ENCODE data around the gene PRPF19.
A peak's percentile ranks its signal among the peaks of the same experiment; 100 is the strongest.

PRPF19 gene

DNA sequence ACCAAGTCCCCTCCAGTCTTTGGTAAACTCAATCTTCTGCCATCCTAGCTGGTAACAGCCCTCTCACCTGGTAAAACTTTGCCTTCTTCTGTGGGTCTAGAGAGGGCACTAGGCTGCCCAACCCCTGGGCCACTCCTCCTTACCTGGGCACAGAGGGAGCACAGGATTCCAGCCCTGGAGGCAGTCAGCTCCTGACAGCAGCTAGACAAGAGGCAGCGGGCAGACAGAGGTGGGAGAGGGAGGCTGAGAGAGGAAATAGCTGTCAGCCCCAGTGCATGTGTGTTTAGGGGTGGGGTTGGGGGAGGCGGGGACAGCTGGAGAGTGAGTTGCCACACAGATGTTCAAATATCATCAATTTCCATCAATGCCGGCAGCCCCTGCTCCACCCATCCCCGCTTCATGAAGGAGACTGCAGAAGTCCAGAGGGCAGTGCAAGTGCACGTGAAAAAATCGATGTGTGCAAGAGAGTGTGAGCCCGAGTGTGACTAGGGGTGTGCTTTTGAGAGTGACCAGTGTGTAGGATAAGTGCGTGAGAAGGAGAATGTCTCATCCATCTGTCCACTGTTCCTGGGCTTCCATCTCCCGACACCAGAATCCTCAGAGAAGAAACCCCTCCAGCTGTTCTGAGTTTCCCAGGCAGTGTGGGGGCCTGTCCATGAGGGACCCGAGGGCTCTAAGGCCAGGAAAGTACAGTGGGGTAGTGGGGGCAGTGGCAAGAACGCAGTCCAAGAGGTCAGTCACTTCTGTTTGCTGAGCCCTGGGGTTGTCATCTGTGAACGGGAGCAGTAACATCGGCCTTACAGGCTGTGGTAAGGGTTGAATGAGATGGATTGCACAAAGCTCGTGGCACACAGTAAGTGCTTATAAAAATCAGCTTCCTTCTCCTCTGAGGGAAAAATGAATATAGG lies 50.4 kb downstream of the PRPF19 start, which contains the start of gene PTGDR2:
Gene PTGDR2 (minus strand): TSS at position 225 of the 908 bp plus-strand sequence. CDS start 2,228 bp downstream, outside the sequence.
- peaks cover 6% of the 10 kb centered on the region for H3K36me3 Mint-ChIP-seq
- H3K27ac Mint-ChIP-seq = no peak within 1 kb of the TSS
- no peaks in the 10 kb centered on the region for H3K9me3 Mint-ChIP-seq
- H3K27me3 Mint-ChIP-seq = peaks cover 23% of the 10 kb centered on the region
- DNase-seq = peak; percentile 37
- H3K4me3 Mint-ChIP-seq = no peak within 1 kb of the TSS
- H3K4me1 Mint-ChIP-seq = peaks cover 38% of the 10 kb centered on the region
- CTCF ChIA-PET = interaction anchor here (1.0 to 4.1 kb wide), 4 partner anchors 25 to 80 kb away, joined by 3 to 12 read pairs (median 4); no protein-coding TSS in a partner anchor

DNA sequence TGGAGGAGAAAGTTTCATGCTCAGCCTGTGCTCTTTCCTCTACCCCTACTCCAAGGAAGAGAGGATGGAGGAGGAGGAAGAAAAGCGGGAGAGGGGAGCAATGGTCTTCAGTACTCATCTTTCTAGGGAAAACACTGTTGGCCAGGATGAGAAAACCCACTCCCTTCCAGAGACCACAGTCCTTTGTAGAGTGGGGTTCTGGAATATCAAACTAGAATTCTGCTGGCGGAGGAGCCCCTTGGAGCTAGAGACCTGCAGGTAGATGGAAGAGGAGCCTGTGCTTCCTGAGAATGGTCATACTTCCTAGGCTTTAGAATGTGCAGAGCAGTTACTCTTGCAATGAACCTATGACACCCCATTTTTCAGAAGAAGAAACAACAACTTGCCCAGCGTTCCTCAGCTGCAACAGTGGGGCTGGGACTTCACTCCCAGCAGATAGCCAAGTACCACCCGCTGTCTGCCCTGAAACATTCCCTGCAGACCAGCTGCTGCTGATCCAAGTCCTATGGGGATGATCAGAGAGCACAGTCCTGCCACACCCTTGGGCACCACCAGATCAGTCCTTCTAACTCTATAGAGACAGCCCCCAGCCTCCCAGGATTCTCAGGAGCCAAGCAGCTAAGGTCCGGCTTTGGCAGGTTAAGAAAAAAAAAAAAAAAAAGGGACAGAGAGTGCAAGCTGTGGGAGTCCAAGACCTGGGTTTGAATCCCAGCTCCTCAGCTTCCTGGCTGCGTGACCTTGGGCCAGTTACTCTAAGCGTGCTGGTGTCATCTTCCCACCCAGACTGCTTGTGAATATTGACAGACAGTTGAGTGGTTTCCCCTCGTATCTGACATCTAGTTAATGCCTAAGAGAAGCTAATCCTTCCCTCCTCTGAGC lies 51.3 kb downstream of the PRPF19 start:
- no peak overlapping the region for H3K4me3 Mint-ChIP-seq
- H3K36me3 Mint-ChIP-seq = peaks cover 11% of the 10 kb centered on the region
- no peak overlapping the region for H3K27ac Mint-ChIP-seq

GRCh38 chr11:60854140-60854846 lies 52.1 kb downstream of the PRPF19 start:
- Mint-ChIP-seq H3K27ac (no peak overlapping the region), H3K36me3 (peaks cover 11% of the 10 kb centered on the region), H3K27me3 (peaks cover 23% of the 10 kb centered on the region), H3K9me3 (no peaks in the 10 kb centered on the region), H3K4me1 (peaks cover 35% of the 10 kb centered on the region), H3K4me3 (no peak overlapping the region)
- CTCF ChIA-PET = no interaction called here
- no peak for DNase-seq

More for the DNA sequence above, 51.3 kb downstream of the PRPF19 start:
- Mint-ChIP-seq H3K9me3 (no peaks in the 10 kb centered on the region), H3K27me3 (peaks cover 23% of the 10 kb centered on the region), H3K4me1 (peaks cover 36% of the 10 kb centered on the region)
- CTCF ChIA-PET = interaction anchor here (1.0 to 1.7 kb wide), 3 partner anchors 33 to 80 kb away, joined by 3 to 5 read pairs (median 3); no protein-coding TSS in a partner anchor
- no peak for DNase-seq

DNA sequence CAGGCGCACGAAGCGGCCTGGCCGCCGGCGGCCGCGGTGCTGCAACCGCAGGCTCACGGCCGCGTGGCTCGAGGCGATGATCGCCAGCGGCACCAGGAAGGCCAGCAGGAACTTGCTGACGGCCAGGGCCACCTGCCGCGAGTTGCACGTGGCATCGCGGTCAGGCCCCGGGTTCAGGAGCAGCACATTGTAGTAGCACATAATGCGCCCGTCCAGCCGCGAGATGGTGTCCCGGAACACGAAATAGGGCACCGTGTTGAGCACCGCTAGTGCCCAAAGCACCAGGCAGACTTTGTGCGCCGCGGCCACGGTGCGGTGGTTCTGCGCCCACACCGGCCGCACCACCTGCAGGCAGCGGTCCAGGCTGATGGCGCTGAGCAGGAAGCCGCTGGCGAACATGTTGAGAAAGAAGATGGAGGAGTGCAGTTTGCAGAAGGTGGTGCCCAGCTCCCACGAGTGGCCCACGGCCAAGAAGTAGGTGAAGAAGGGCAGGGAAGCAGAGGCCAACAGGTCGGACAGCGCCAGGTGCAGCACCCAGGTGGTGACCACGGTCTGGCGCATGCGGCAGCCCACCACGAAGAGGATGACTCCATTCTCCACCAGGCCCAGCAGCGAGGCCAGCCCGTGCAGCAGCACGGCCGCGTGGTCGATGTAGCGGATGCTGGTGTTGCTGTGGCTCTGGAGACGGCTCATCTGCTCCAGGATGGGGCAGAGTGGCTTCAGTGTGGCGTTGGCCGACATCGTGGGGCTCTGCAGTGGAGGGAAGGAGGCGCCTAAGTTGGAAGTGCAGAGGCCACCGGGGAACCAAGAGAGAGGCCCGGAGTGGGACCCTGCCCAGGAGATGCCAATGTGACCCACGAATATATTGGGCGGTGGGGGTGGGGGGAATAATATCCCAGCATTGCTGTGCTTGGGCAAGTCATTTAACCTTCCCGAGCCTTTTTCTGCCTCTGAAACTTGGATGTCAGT lies 53.1 kb downstream of the PRPF19 start:
- H3K27ac Mint-ChIP-seq = no peak overlapping the region
- peaks cover 11% of the 10 kb centered on the region for H3K36me3 Mint-ChIP-seq
- DNase-seq = no peak
- no peaks in the 10 kb centered on the region for H3K9me3 Mint-ChIP-seq
- peaks cover 25% of the 10 kb centered on the region for H3K4me1 Mint-ChIP-seq
- no peak overlapping the region for H3K4me3 Mint-ChIP-seq
- CTCF ChIA-PET = no interaction called here
- peaks cover 23% of the 10 kb centered on the region for H3K27me3 Mint-ChIP-seq

- Mint-ChIP-seq H3K4me1 (peaks cover 16% of the 10 kb centered on the region), H3K27me3 (peaks cover 22% of the 10 kb centered on the region), H3K4me3 (no peak overlapping the region), H3K9me3 (no peaks in the 10 kb centered on the region), H3K36me3 (peaks cover 14% of the 10 kb centered on the region), H3K27ac (no peak overlapping the region)
- CTCF ChIA-PET = interaction anchor here (2.1 kb wide), 1 partner anchor 35 kb away, joined by 6 read pairs; no protein-coding TSS in a partner anchor
- no peak for DNase-seq
Observed at GRCh38 chr11:60852117-60852981, 54.0 kb downstream of the PRPF19 start.

- Mint-ChIP-seq H3K27ac (no peak overlapping the region), H3K27me3 (peaks cover 20% of the 10 kb centered on the region), H3K9me3 (no peaks in the 10 kb centered on the region), H3K36me3 (peaks cover 14% of the 10 kb centered on the region), H3K4me3 (no peak overlapping the region), H3K4me1 (peaks cover 16% of the 10 kb centered on the region)
- CTCF ChIA-PET = interaction anchor here (1.3 to 2.1 kb wide), 2 partner anchors 20 to 36 kb away, joined by 4 to 6 read pairs; no protein-coding TSS in a partner anchor
- DNase-seq = no peak
Observed at GRCh38 chr11:60851327-60852104, 54.9 kb downstream of the PRPF19 start.

DNA sequence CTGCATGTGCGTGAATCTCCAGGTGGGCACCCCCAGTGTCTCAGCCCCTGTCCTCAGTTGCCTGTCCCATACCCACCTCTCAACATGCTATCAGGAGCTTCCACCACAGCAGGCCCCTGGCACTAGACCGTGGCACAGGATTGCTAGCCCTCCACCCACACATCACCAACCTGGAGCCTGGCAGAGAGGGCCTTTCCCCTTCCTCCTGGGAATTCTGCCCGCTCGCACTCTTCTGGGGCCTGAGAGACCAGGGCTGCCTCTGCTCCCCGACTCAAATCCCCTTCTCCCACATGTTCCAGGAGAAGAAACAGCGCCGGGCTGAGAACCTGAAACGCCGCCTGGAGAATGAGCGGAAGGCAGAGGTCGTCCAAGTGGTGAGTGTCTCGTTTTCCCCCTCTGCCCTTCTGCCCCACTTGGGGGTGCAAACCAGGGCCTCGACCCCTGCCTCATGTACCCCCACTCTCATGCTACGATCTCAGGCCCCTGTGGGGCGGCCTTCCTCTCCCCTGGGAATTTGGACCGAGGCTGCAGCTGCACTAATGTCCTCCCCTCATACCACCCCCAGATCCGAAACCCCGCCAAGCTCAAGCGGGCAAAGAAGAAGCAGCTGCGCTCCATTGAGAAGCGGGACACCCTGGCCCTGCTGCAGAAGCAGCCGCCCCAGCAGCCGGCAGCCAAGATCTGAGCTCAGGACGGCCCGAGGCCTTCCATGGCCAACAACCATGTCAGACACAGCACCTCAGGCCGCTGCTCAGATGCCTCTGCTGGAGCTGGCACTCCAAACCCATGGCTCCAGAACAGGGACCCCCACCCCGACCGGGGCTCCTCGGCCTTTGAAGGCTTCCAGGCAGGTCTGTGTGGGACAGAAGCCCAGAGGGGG lies 56.5 kb downstream of the PRPF19 start:
- no peak overlapping the region for H3K4me3 Mint-ChIP-seq
- H3K27ac Mint-ChIP-seq = no peak overlapping the region
- peaks cover 11% of the 10 kb centered on the region for H3K4me1 Mint-ChIP-seq
- no peaks in the 10 kb centered on the region for H3K9me3 Mint-ChIP-seq
- peaks cover 6% of the 10 kb centered on the region for H3K27me3 Mint-ChIP-seq
- CTCF ChIA-PET = interaction anchor here (0.8 to 1.3 kb wide), 2 partner anchors 19 to 52 kb away, joined by 3 to 4 read pairs; no protein-coding TSS in a partner anchor
- DNase-seq = no peak
- H3K36me3 Mint-ChIP-seq = peaks cover 16% of the 10 kb centered on the region

GRCh38 chr11:60848714-60849151 lies 57.7 kb downstream of the PRPF19 start:
- no peak for DNase-seq
- CTCF ChIA-PET = interaction anchor here (0.8 kb wide), 1 partner anchor 53 kb away, joined by 3 read pairs; no protein-coding TSS in a partner anchor
- Mint-ChIP-seq H3K27ac (no peak overlapping the region), H3K27me3 (no peaks in the 10 kb centered on the region), H3K4me3 (no peak overlapping the region), H3K36me3 (peaks cover 18% of the 10 kb centered on the region), H3K9me3 (no peaks in the 10 kb centered on the region), H3K4me1 (peaks cover 19% of the 10 kb centered on the region)

DNA sequence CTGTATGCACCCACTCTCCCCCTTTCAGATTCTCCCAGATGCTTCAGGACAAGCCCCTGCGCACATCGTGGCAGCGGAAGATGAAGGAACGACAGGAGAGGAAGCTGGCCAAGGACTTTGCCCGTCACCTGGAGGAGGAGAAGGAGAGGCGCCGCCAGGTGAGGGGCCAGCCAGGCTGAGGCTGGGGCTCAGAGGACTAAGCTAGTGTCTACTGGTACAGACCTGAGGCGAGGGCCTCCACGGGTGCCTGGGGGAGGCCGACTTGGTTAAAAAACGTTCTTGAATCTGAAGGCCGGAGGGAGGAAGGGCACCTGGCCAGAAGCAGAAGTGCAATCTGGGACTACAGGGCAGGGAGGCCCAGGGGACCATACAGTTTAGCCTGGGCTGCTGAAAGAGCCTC lies 58.5 kb downstream of the PRPF19 start:
- Mint-ChIP-seq H3K9me3 (no peaks in the 10 kb centered on the region), H3K36me3 (peaks cover 16% of the 10 kb centered on the region), H3K4me1 (peaks cover 27% of the 10 kb centered on the region), H3K27ac (no peak overlapping the region), H3K4me3 (no peak overlapping the region), H3K27me3 (no peaks in the 10 kb centered on the region)
- DNase-seq = no peak
- CTCF ChIA-PET = interaction anchor here (8.5 kb wide), 1 partner anchor 17 kb away, joined by 47 read pairs; no protein-coding TSS in a partner anchor

GRCh38 chr11:60847281-60847680 lies 59.1 kb downstream of the PRPF19 start:
- H3K9me3 Mint-ChIP-seq = no peaks in the 10 kb centered on the region
- no peak overlapping the region for H3K27ac Mint-ChIP-seq
- CTCF ChIA-PET = interaction anchor here (0.6 to 8.5 kb wide), 2 partner anchors 16 to 82 kb away, joined by 3 to 47 read pairs; no protein-coding TSS in a partner anchor
- no peak overlapping the region for H3K4me3 Mint-ChIP-seq
- no peaks in the 10 kb centered on the region for H3K27me3 Mint-ChIP-seq
- DNase-seq = no peak
- H3K4me1 Mint-ChIP-seq = peaks cover 30% of the 10 kb centered on the region
- H3K36me3 Mint-ChIP-seq = peaks cover 16% of the 10 kb centered on the region
